Smooth muscle cell (in vitro differentiated cells): Measurements from ENCODE around the gene NPPB. TPM values are rescaled to one million over a fixed set of nuclear protein-coding genes. Genes with fewer than 3 reads are reported as not detected.

ENCODE experiments used
- DNase-seq: peaks from one replicate; lab custom pipeline; 2025; ENCODE audit not compliant: unreplicated experiment; lab: John Stamatoyannopoulos, UW
- H2AFZ ChIP-seq: fragments of 200-600 bp; sonication (generic); 2 replicates; pipeline ENCODE4 v1.6.0; 2016; ENCODE audit warnings: antibody characterized with exemption, low read depth, mild to moderate bottlenecking
- H3F3A ChIP-seq: fragments of 200-600 bp; sonication (generic); 2 replicates; pipeline ENCODE4 v1.6.0; 2017; ENCODE audit warnings: antibody characterized with exemption, low read depth
- H3K27ac ChIP-seq: fragments of 200-600 bp; sonication (generic); 2 replicates; pipeline ENCODE4 v1.5.1; 2016; ENCODE audit warnings: low read depth, mild to moderate bottlenecking
- H3K27me3 ChIP-seq: fragments of 200-600 bp; sonication (generic); 2 replicates; pipeline ENCODE4 v1.6.1; 2016; ENCODE audit warnings: low read depth, mild to moderate bottlenecking
- H3K36me3 ChIP-seq: fragments of 200-600 bp; sonication (generic); 2 replicates; pipeline ENCODE4 v1.5.1; 2016; ENCODE audit warnings: low read depth
- H3K4me1 ChIP-seq: fragments of 200-600 bp; sonication (generic); 2 replicates; pipeline ENCODE4 v1.5.1; 2016; ENCODE audit warnings: low read depth
- H3K4me2 ChIP-seq: fragments of 200-600 bp; sonication (generic); 2 replicates; pipeline ENCODE4 v1.6.0; 2016; ENCODE audit warnings: mild to moderate bottlenecking
- H3K4me3 ChIP-seq: fragments of 200-600 bp; sonication (generic); 2 replicates; pipeline ENCODE4 v1.5.1; 2016; ENCODE audit warnings: mild to moderate bottlenecking
- H3K79me2 ChIP-seq: fragments of 200-600 bp; sonication (generic); 2 replicates; pipeline ENCODE4 v1.6.0; 2016; ENCODE audit warnings: low read depth, mild to moderate bottlenecking
- H3K9ac ChIP-seq: fragments of 200-600 bp; sonication (generic); 2 replicates; pipeline ENCODE4 v1.6.0; 2016; ENCODE audit warnings: low read depth
- H3K9me3 ChIP-seq: fragments of 200-600 bp; sonication (generic); replicated peaks from 2 replicates; pipeline ENCODE4 v1.5.1; 2016; ENCODE audit warnings: low read depth
- H4K20me1 ChIP-seq: fragments of 200-600 bp; sonication (generic); 2 replicates; pipeline ENCODE4 v1.6.0; 2016; ENCODE audit warnings: low read depth
- CTCF ChIP-seq: fragments of 200-600 bp; sonication (generic); IDR thresholded peaks from 2 replicates; pipeline ENCODE4 v1.5.1; 2017; ENCODE audit warnings: borderline replicate concordance, mild to moderate bottlenecking, antibody characterized with exemption; ENCODE audit not compliant: insufficient read depth, poor library complexity, severe bottlenecking
- WGBS: methylation state at CpG from one replicate; pipeline ENCODE4 v1.1.7; 2016; ENCODE audit warnings: low lambda C conversion rate; 5-methylcytosine and 5-hydroxymethylcytosine counted together
- polyA plus RNA-seq: library from polyadenylated mRNA; unstranded; fragments of >200 nt; fragmentation: Nextera tagmentation; extraction: Ambion mirVana; gene quantifications from 2 replicates; pipeline ENCODE4 v1.2.1, GENCODE V29; 2016
- total RNA-seq: library from RNA; depleted of rRNA; stranded (reverse); fragments of >200 nt; gene quantifications from 2 replicates; pipeline ENCODE4 v1.2.3, GENCODE V29; 2014

NPPB gene
- total and polyA plus RNA-seq, 2 experiments from 2014 or later: 9.5 to 12.2 TPM

GRCh38 chr1:11891433-11892186 is 32.9 kb upstream of the NPPB start:
- no peaks in the 10 kb centered on the region for H3K4me1 ChIP-seq
- TF ChIP-seq CTCF: no peak
- WGBS: 90% methylated on average over 6 of the region's 6 CpGs
- no peaks in the 10 kb centered on the region for H3K36me3 ChIP-seq
- H3K9ac ChIP-seq: no peak overlapping the region
- no peaks in the 10 kb centered on the region for H3F3A ChIP-seq
- no peak overlapping the region for H3K4me2 ChIP-seq
- DNase-seq: no peak
- H3K9me3 ChIP-seq: no peaks in the 10 kb centered on the region
- H3K79me2 ChIP-seq: no peaks in the 10 kb centered on the region
- H3K27ac ChIP-seq: no peak overlapping the region
- H2AFZ ChIP-seq: no peak overlapping the region
- no peaks in the 10 kb centered on the region for H4K20me1 ChIP-seq
- no peaks in the 10 kb centered on the region for H3K27me3 ChIP-seq
- no peak overlapping the region for H3K4me3 ChIP-seq

- no peak overlapping the region for H3K9ac ChIP-seq
- H3K27ac ChIP-seq: no peak overlapping the region
- no peaks in the 10 kb centered on the region for H3K9me3 ChIP-seq
- H3F3A ChIP-seq: no peaks in the 10 kb centered on the region
- no peak overlapping the region for H3K4me3 ChIP-seq
- H4K20me1 ChIP-seq: no peaks in the 10 kb centered on the region
- no peak overlapping the region for H2AFZ ChIP-seq
- no peaks in the 10 kb centered on the region for H3K4me1 ChIP-seq
- no peaks in the 10 kb centered on the region for H3K36me3 ChIP-seq
- TF ChIP-seq CTCF: no peak
- no peaks in the 10 kb centered on the region for H3K27me3 ChIP-seq
- no peak for DNase-seq
- H3K79me2 ChIP-seq: no peaks in the 10 kb centered on the region
- WGBS: 41% methylated on average over 3 of the region's 3 CpGs
- H3K4me2 ChIP-seq: no peak overlapping the region
These were observed 30.1 kb upstream of the NPPB start for GRCh38 chr1:11888877-11889208.

- Histone ChIP-seq H3K9ac (no peak overlapping the region), H3K27ac (no peak overlapping the region), H3K36me3 (no peaks in the 10 kb centered on the region), H3K79me2 (no peaks in the 10 kb centered on the region), H3K4me3 (no peak overlapping the region), H3K4me1 (no peaks in the 10 kb centered on the region), H4K20me1 (no peaks in the 10 kb centered on the region), H2AFZ (no peak overlapping the region), H3F3A (no peaks in the 10 kb centered on the region), H3K4me2 (no peak overlapping the region), H3K27me3 (no peaks in the 10 kb centered on the region), H3K9me3 (no peaks in the 10 kb centered on the region)
- TF ChIP-seq CTCF: no peak
- no peak for DNase-seq
- 90% methylated on average over 15 of the region's 15 CpGs for WGBS
These were observed 29.6 kb upstream of the NPPB start for GRCh38 chr1:11888206-11888876.

GRCh38 chr1:11887666-11888007 is 28.9 kb upstream of the NPPB start:
- Histone ChIP-seq H2AFZ (no peak overlapping the region), H3K9ac (no peak overlapping the region), H3K27me3 (no peaks in the 10 kb centered on the region), H3K79me2 (no peaks in the 10 kb centered on the region), H3K27ac (no peak overlapping the region), H3K4me1 (no peaks in the 10 kb centered on the region), H3K9me3 (no peaks in the 10 kb centered on the region), H3K4me2 (no peak overlapping the region), H3F3A (no peaks in the 10 kb centered on the region), H3K4me3 (no peak overlapping the region), H4K20me1 (no peaks in the 10 kb centered on the region), H3K36me3 (no peaks in the 10 kb centered on the region)
- no peak for DNase-seq
- TF ChIP-seq CTCF: no peak
- WGBS: 89% methylated on average over 7 of the region's 7 CpGs
